HG02943 (cell line): ENCODE measurements around the gene PPP1R13L.
A peak's percentile ranks its signal among the peaks of the same experiment; 100 is the strongest.
"Not testable (repeated sequence)": the region's sequence is repeated elsewhere in the genome, so short reads cannot be mapped to it uniquely, and the experiment has no call there.

Experiments
- ATAC-seq: cut with Tn5 transposase; IDR thresholded peaks from one replicate; pipeline ENCODE4 v1.9.1; 2021; ENCODE audit warnings: mild to moderate bottlenecking, low read depth, moderate library complexity; ENCODE audit not compliant: unreplicated experiment

PPP1R13L gene

DNA sequence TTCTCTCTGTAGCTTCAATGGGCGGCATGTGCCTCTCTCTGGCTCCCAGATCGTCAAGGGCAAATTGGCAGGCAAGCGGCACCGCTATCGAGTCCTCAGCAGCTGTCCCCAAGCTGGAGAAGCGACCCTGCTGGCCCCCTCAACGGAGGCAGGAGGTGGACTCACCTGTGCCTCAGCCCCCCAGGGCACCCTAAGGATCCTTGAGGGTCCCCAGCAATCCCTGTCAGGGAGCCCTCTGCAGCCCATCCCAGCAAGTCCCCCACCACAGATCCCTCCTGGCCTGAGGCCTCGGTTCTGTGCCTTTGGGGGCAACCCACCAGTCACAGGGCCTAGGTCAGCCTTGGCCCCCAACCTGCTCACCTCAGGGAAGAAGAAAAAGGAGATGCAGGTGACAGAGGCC is 3.3 kb upstream of the PPP1R13L start:
- ATAC-seq = no peak

DNA sequence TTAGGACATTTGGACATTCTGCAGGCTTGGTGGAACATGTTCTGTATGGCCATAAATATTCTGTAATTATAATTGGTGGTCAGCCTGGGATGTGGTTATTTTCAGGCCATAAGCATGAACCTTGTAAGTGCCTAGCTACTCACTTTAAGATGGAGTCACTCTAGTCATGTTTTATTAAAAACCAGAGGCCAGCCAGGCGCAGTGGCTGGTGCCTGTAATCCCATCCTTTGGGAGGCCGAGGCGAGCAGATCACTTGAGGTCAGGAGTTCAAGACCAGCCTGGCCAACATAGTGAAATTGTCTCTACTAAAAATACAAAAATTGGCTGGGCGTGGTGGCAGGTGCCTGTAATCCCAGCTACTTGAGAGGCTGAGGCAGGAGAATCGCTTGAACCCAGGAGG is 2.7 kb upstream of the PPP1R13L start:
- ATAC-seq = not testable (repeated sequence)

DNA sequence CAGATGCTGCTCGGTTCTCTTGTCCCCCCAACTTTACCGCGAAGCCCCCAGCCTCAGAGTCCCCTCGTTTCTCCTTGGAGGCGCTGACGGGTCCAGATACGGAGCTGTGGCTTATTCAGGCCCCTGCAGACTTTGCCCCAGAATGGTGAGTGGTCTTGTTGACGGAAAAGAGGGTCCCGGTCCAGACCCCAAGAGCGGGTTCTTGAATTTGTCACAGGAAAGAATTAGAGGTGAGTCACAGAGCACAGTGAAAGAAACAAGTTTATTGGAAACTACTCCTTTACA is 2.2 kb upstream of the PPP1R13L start:
- ATAC-seq = no peak

DNA sequence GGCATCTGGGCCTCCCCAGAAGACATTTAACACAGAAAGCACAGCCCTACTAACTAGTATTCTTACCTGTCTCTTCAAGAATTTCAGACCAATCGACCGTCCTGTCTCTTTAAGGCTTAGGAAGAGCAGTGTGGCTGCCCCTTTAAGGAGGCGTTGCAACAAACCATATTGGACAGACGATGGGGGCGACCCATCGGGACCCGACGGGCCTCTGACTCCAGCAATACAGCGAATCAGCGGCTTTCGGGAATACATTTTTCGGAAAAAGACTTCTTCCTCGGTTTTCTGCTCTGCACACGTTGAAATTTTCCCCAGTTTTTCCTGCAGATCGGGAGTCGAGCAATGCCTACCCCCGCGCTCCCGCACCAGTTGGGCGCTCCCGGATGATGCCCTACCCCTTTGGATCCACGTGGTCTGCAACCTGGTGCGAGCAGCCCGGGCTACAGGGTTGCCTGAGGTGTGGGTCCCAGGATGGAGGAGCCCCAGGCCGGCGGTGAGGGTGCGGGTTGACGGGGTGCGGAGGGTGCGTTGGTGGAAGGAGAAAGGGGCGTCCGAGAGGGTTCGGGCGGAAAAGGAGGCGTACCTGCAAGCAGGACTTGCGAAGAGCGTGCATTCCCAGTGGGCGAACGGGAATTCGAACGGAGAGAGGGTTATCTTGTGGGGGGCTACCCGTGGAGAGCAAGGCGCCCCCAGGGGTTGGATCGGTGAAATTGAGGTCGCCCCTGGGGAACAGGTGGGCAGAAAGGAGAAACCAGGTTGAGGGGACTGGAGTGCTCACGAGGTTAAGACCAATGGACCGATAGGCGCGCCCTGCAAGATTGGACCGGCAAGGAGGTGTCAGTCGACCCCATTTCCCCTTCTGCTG is 1.6 kb upstream of the PPP1R13L start, which contains the start of gene POLR1G:
TSS of gene POLR1G (plus strand) at position 419 of the 865 bp plus-strand sequence. CDS start at position 472, 53 bp downstream.
- peak; percentile 65 for ATAC-seq

DNA sequence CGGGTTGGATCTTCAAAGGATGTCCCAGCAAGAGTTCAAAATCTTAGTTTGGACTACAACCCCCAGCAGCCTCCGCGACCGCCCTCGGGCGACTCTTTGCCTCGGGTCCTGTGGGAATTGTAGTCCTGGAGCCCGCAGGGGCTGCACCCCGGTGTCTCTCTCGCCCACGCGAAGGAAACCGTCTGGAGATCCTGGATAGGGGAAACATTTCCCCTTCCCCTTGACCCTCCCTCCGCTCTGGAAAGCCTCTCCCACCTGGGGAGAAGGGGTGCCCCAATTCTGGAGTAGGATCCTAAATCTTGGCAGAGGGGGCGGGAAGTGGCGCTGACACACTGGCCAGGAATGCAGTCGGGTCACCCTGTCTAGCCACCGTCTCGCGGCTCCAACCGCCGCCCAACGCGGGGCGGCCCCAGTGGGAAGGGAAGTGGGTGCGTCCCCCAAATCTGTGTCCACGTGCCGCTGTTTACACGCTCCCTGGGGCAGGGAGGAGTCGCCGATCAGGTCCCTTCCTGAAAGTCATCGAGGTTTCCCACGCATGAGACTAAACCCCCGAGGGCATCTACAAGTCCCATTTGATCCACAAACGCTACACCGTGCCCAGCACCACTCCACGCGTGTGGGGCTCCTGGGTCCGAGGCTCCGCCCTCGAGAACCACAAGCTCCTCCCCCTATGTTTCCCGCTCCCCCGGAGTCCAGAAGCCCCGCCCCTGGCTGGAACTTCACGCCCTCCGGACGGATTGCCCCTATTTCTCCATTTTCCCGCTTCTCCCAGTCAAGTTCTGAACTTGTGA is 761 bp upstream of the PPP1R13L start:
- ATAC-seq = peak; percentile 45

DNA sequence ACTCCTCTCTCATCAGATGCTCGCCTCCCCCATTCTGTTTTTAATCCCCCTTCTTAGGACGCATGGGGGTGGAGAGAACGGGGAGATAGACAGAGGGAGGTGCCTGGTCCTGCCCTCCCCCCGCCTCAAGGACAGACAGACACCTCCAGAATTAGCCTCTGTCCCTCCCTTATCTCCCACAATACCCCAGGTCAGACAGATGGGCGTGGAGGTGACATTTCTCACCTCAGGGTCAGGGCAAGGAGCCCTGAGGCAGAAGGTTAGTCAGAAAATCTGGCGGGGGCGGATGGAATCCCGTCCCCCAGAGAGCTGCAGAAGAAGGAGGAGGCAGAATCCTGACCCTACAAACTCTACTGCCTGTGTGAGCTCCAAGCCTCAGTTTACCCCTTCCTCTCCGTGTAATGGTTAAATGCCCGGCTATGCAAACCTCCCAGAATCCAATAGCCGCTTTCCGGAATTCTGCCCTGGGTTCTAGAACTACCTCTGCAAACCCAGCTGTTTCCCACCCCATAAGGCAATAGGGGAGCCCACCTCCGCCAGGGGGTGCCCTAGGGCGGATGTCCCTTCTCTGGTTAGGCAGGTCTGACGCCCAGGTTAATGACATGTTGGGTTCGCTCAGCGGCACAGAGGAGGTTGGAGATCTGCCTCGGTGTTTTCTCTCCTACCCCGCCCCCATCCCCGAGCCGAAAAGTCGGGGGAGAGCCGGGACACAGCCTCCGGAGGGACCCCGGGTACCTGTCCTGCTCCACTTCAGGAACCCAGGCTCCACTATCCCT is 900 bp downstream of the PPP1R13L start:
- no peak for ATAC-seq

DNA sequence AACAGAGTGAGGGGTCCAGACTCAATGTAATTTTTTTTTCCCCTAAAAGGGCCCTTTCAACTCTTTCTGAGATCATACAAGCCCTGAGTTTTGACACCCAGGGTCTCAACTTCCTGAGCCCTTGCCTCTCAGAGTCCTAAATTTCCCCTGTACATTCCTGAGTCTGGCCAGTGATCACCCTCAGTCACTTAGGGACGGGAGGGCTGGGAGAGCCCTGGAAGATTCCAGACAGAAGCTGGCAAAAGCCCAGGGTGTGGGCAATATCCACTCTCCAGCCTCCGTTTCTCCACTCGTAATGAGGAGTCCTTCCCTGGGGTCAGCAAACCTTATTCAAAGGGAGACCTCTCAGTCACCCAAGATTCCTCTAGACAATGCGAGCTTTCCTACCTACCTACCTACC is 1.6 kb downstream of the PPP1R13L start:
- no peak for ATAC-seq

DNA sequence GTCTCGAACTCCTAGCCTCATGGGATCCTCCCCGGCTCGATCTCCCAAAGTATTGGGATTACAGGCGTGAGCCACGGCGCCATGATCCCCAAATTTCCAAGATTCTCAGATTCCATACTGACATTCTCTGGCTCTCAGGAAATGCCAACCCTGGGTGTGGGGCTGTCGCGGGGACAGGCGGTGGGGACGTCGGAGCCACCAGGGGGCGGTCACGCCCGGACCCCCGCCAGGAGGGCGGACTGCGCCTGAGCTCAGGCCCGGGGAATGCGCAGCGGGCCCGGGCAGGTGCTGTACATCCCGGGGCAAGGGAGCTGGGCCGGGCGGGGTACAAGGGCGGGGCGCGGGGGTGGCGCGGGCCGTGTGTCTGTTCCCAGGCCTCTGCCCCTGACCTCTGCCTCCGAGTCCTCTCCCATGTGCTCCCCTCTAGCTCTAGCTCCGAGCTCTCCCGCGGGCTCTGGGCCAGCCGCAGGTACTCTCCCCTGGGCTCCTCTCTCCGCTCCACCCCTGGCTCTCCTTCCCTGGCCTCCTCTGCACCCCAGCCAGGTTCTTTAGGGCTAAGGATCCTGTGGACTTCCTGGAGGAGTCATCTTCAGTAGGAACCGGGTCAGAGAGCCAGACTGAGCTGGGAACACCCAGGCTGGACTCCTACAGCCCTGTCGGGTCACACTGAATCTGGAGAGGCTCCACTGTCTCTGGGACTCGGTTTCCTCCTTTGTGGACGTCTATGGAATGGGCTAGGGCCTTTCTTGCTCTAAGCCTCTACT is 2.4 kb downstream of the PPP1R13L start:
- no peak for ATAC-seq

DNA sequence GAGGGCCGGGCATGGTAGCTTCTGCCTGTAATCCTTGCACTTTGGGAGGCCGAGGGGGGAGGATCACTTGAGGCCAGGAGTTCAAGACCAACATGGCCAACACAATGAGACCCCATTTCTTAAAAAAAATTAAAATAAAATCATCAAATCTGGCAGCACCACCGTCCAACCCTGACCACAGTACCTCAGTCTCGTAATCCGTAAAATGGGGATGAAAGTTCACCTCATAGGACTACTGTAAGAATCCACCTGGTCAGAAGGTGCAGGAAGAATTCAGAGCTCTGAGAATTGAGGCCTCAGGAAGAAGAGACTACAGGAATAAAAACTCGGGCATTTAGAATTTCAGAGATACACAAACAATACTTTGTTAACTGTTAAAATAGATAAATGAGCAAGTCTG is 3.1 kb downstream of the PPP1R13L start:
- ATAC-seq = no peak

DNA sequence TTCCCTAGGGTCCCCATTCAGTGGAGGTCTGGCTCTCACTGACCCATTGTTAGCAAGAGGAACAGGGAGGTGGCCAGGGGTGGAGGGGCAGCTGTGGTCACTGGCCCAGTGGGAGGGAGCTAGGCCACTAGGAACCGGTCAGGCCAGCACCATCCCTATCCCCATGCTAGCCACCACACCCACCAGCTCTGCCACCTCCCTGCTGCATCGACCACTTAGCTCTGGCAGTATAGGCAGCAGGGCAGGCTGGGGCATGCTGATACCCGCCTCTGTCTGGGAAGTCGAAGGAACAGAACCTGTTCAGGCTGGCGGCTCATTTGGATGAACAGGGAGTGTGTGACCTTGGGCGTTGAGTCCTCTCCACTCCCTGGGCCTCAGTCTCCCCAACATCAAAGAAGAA is 4.7 kb downstream of the PPP1R13L start:
- no peak for ATAC-seq

DNA sequence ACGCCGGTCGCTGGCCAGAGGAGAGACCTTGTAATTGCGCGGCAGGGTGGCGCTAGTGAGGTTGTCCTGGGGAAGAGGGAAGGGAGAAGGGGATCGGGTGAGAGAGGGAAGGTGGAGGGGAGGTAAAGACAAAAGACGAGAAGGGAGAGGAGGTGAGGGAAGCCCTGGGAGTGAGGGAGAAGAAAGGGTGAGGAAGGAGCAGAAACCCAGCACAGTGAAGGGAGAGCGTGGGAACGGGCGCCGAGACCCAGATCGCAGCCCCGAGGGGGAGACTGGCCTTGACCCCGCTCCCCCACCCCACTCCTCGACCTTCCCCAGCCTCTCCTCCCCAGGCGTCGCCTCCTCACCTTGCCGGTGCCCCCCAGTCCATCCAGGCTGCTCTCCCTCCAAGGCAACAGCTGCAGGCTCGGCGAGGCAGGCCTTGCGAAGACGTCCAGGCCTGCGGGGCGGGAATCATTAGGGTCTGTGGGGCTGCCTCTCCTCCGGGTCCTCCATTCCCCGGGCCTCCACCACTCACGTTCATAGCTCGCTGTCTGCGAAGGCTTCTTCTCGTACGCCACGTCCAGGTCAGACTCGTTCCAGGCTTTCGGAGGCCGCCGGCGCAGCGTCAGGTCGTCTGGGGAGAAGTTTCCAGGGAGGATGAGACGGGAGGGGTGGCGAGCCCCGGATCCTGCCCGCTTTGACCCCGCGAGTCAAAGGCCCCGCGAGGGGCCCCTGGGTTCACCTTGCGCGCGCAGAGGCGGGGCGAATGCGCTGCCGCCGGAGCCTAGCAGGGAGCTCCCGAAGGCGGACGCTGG is 8.8 kb downstream of the PPP1R13L start:
- no peak for ATAC-seq

DNA sequence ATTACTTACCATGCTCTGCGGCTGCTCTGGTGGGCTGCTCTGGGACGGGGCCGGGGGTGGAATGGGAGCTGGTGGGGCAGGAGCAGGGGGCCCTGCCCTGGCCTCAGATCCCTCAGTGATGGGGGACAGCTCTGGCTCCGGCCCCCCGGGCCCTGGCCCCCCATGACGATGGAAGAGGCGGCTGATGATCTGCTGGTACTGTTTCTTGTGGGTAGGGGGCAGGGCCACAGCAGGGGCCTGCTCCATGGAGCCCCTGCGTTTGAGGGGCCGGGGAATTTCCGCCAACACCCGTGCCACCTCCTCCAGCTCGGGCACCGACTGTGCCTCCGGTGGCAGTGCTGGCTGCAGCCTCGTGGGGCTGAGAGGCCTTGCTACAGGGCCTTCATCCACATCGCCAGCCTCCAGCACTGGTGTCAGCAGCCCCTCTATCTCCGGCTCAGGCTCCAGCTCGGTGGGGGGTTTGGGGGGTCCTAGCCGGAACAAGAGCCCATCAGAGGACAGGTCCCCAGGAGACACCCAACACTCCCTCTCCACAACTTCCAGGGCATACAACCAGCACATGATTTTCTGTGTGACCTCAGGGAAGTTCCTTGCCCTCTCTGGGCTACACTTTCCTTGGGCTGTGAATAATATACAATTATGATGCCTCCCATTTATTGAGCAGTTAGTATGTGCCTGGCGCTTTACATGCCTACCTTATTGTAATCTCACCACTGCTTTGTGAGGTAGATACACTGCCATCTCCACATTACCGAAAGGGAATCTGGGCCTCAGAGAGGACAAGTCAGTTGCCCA is 12.8 kb downstream of the PPP1R13L start:
- no peak for ATAC-seq

DNA sequence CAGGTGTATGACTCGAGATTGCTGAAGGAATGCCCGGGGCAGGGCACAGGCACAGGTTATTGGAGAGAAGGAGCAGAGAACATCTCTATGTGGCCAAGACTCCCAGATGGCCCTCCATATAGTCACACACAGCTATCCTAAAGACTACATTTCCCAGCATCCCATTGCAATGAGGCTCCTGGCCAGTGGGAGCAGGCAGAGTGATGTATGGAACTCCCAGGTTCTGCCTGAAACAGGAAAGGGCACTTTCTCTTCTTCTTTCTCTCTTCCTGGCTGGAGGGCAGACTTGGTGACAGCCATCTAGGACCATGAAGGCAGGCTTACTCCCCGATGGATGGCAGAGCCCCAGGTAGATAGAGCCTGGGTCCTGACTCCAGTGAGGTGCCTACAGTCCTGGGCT is 13.5 kb downstream of the PPP1R13L start:
- no peak for ATAC-seq

DNA sequence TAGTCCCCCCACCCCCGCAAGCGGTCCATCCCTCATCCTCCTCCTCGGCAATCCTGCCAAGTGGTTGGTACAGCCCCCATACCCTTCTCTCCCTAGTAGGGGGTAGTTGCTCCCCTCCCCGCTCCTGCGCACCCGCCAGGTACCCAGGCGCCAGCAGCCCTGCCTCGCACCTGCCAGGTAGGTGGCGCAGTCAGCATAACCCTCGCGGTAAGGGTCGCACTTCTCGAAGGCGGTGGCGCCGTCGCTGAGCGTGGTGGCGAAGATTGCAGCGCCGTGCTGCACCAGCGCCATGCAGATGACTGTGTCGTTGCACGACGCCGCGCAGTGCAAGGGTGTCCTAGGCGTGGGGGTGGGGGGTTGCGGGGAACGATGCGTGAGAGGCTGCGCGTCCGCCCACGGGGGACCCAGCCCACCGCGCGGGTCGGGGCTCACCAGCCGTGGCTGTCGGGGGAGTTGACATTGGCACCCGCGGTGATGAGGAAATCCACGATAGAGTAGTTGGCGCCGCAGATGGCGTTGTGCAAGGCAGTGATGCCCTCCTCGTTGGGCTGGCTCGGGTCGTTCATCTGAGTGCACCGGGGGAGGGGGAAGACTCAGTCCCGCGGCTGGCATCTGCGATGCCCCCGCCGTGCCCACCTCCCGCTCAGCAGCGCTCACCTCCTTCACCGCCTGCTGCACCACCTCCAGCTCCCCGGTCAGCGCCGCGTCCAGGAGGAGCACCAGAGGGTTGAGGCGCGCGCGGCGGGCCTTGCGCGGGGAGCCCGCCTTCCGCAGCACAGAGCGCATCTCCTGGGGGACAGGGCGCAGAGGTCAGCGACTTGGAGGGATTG is 19.3 kb downstream of the PPP1R13L start:
- ATAC-seq = no peak

DNA sequence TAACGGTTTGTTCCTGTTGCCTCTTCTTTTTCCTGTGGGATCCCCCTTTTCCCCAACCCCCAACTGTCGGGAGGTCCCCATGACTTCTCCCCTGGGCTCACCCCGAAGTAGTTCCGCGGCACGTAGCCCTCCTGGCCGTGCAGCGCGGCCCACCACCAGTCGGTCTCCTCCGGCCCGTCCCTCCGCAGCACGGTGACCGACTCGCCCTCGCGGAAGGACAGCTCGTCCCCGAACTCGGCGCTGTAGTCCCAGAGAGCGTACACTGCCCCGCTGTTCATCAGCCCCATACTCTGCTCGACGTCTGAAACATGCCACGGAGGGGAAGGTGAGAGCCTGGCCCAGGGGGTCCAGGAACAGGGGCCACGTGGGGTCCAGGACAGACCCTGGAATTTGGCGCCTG is 22.4 kb downstream of the PPP1R13L start:
- no peak for ATAC-seq

DNA sequence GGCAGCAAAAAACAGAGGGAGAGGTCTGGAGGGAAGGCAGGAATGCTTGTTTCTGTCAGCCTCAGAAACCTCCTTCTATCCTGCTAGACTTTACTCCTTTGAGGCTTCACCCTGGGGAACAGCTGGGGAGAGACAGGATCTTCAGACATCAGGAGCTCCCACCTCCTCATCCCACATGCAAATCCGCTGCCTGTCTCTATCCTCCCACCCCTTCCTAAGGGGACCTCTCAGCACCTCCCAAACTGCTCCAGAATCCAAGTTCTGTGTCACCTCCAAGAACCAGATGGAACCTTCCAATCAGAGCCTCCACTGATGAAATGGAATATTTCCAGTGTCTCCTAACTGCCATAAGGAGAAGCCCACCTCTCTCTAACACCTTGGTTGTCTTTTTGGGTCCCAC is 24.8 kb downstream of the PPP1R13L start:
- no peak for ATAC-seq

DNA sequence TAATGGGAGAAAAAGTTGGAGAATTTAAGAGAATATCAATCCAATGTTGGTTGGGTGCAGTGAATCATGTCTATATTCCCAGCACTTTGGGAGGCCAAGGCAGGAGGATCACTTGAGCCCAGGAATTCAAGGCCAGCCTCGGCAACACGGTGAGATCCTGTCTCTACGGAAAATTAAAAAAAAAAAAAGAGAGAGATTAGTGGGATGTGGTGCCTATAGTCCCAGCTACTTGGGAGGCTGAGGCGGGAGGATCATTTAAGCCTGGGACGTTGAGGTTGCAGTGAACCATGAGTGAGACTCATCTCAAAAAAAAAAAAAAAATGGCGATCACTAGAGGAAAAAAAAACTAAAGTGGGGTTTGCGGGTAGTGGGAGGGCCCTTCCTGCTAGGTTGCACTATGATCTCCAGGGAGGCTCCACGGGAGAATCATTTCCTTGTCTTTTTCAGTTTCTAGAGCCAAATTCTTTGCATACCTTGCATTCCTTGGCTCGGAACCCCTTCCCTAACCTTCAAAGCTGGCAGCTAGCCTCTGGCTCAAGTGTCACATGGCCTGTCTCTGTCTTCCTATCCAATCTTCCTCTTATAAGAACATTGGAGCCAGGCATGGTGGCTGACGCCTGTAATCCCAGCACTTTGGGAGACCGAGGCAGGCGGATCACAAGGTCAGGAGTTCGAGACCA is 28.7 kb downstream of the PPP1R13L start:
- no peak for ATAC-seq
